ENCODE measurements around the gene SCFD2.

Gene SCFD2

DNA sequence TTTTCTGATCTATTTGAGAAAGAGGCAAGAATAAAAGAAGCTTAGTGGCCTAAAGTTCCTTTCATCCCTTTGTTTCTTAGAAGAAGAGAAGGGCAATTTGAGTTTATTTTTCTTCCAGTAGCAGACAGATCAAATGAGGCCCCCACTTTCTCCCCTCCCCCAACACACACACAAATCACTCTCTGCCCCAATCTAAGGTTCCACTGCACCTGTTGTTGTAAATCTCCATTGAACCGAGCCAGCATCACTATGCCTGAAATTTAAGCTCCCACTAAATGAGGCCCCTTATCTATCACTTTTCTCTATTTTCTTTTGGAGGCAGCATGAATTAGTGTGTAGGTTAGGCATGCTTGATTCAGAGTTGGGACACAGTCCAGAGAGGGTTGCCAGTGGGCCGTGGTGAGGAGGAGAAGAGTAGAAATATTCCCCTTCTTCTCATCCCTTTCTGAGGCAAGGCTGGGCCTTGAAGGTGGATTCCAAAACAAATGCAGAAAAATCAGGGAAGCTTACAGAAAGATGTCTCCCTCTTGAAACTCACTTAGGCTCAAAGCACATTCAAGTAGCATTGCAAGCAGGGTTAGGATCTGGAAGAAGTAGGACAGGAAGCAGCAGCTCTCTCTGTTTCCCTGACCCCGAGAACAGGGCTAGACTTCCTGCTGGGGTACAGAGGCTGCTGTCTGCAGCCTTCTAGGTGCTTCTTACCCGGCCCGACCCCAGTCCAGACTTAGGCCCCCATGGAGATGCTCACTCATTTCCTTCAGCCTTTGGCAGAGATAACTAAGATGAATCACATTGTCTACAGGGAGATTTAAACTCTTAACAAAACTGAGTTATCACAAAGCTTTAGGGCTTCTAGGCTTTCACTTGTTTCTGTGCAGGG lies 433.0 kb downstream of the SCFD2 start:
- no peak for DNase-seq

DNA sequence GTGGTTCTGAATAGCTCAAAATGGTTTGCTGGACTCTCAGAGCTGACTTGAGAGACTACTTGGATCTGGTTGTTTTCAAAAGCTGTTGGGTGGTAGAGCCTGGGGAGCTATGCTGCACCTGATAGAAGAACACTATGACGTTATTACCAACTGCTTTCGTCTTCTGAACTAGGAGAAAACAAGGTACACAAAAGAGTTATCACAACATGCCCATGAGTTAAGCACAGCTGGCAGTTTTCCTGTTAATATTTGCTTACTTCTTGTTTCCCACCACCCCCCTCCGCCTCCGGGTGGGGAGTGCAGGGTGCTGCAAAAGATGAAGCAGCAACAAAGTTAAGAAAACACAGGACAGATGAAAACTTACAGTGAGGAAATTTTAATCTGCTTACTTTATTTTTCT lies 434.6 kb downstream of the SCFD2 start:
- no peaks in the 10 kb centered on the region for H3K36me3 ChIP-seq (ENCODE audit: control insufficient read depth, insufficient read depth, low read length)
- no peak for DNase-seq
- H3K4me3 ChIP-seq (ENCODE audit: insufficient read depth, low read depth, low read length, poor library complexity, severe bottlenecking) = no peak overlapping the region
- no peak overlapping the region for H3K27ac ChIP-seq (ENCODE audit: insufficient read depth, low read length, poor library complexity, severe bottlenecking)
- no peaks in the 10 kb centered on the region for H3K27me3 ChIP-seq (replicated peaks; ENCODE audit: control insufficient read depth, insufficient read depth, low read length, poor library complexity, severe bottlenecking)
- no peaks in the 10 kb centered on the region for H3K4me1 ChIP-seq (ENCODE audit: control insufficient read depth, insufficient read depth, low read length, poor library complexity, severe bottlenecking)
- no peaks in the 10 kb centered on the region for H3K9me3 ChIP-seq (ENCODE audit: control insufficient read depth, low read length)

More for the DNA sequence above, 433.0 kb downstream of the SCFD2 start:
- Histone ChIP-seq H3K4me3 (ENCODE audit: insufficient read depth, low read depth, low read length, poor library complexity, severe bottlenecking) (no peak overlapping the region), H3K4me1 (ENCODE audit: control insufficient read depth, insufficient read depth, low read length, poor library complexity, severe bottlenecking) (no peaks in the 10 kb centered on the region), H3K9me3 (ENCODE audit: control insufficient read depth, low read length) (no peaks in the 10 kb centered on the region), H3K27ac (ENCODE audit: insufficient read depth, low read length, poor library complexity, severe bottlenecking) (no peak overlapping the region), H3K36me3 (ENCODE audit: control insufficient read depth, insufficient read depth, low read length) (no peaks in the 10 kb centered on the region), H3K27me3 (replicated peaks; ENCODE audit: control insufficient read depth, insufficient read depth, low read length, poor library complexity, severe bottlenecking) (no peaks in the 10 kb centered on the region)

DNA sequence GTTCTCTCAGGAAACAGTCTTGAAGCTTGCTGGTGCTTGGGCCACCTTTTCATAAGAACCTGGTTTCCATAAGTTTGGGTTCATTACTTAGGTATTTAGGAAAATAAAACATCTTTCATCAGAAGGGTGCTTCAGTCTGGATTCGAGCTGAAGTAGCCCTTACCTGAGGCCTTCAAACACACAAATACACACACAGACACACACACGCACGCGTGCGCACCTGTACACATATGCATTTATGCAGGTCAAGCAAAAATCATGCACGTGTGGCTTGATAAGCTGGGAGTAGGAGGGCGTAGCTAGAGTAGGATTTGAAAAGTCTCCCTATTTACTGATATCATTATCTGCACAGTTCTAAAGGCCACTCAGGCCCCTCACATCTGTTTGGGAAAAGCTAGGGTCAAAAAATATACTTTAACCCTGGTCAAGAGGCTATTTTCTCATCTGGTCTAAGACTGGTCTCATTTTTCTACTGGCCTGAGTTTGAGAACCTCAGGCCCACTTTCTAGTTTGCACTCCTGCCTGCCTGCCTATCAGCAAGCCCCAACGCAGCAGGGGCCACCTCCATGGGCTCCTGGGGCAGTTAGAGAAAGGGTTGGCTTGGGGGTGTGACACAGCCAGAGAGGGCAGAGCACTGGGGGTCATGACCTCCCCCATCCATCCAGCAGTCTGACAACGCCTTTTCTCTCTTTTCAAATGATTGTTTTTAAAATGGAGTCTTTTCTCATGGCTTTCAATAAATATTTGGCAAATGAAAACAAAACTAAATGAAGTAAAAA lies 439.5 kb downstream of the SCFD2 start:
- Histone ChIP-seq H3K27me3 (replicated peaks; ENCODE audit: control insufficient read depth, insufficient read depth, low read length, poor library complexity, severe bottlenecking) (no peaks in the 10 kb centered on the region), H3K9me3 (ENCODE audit: control insufficient read depth, low read length) (no peaks in the 10 kb centered on the region), H3K36me3 (ENCODE audit: control insufficient read depth, insufficient read depth, low read length) (no peaks in the 10 kb centered on the region), H3K4me1 (ENCODE audit: control insufficient read depth, insufficient read depth, low read length, poor library complexity, severe bottlenecking) (no peaks in the 10 kb centered on the region), H3K27ac (ENCODE audit: insufficient read depth, low read length, poor library complexity, severe bottlenecking) (no peak overlapping the region), H3K4me3 (ENCODE audit: insufficient read depth, low read depth, low read length, poor library complexity, severe bottlenecking) (no peak overlapping the region)
- no peak for DNase-seq

DNA sequence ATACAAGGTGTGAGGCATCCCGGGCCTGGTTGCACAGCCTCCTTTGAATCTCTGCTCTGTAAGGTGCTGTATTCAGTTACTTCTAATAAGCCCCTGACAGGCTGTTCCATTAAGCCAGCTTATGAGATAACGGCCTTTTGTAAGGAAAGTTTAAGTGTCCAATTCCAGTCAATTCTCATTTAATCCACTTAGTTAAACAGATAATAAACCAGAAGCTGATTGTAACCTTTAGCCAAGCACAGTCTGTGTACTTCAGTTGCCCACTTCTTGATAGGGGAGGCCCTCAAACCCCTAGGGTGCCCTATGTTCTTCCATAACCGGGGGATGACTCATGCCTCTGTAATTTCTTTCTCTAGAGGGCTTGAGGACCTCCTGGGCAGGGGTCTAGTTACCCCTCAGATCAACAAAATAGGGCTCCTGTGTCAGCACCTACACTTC lies 440.3 kb downstream of the SCFD2 start:
- Histone ChIP-seq H3K27ac (ENCODE audit: insufficient read depth, low read length, poor library complexity, severe bottlenecking) (no peak overlapping the region), H3K27me3 (replicated peaks; ENCODE audit: control insufficient read depth, insufficient read depth, low read length, poor library complexity, severe bottlenecking) (no peaks in the 10 kb centered on the region), H3K4me3 (ENCODE audit: insufficient read depth, low read depth, low read length, poor library complexity, severe bottlenecking) (no peak overlapping the region), H3K36me3 (ENCODE audit: control insufficient read depth, insufficient read depth, low read length) (no peaks in the 10 kb centered on the region), H3K4me1 (ENCODE audit: control insufficient read depth, insufficient read depth, low read length, poor library complexity, severe bottlenecking) (no peaks in the 10 kb centered on the region), H3K9me3 (ENCODE audit: control insufficient read depth, low read length) (no peaks in the 10 kb centered on the region)
- DNase-seq = no peak

DNA sequence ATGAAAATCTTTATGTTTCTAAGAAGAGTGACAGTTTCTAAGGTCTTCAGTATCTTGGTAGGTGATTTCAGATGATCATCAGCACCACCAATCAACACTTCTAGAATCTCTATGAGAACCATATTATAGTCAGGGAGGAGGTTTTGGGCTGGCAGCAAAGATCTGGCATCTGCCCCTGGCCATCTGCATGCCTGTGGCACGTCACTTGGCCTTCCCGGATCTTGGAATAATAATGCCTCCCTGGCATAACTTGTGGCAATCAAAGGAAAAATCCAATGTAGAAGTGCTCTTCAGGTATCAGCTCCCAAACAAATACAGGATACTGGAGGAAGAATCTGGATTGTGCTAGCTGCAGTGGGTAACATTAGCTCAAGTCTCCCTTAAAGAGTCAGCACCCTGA lies 446.4 kb downstream of the SCFD2 start:
- DNase-seq = no peak
- no peak overlapping the region for H3K27ac ChIP-seq (ENCODE audit: insufficient read depth, low read length, poor library complexity, severe bottlenecking)
- H3K27me3 ChIP-seq (replicated peaks; ENCODE audit: control insufficient read depth, insufficient read depth, low read length, poor library complexity, severe bottlenecking) = no peaks in the 10 kb centered on the region
- H3K9me3 ChIP-seq (ENCODE audit: control insufficient read depth, low read length) = no peaks in the 10 kb centered on the region
- no peaks in the 10 kb centered on the region for H3K4me1 ChIP-seq (ENCODE audit: control insufficient read depth, insufficient read depth, low read length, poor library complexity, severe bottlenecking)
- no peak overlapping the region for H3K4me3 ChIP-seq (ENCODE audit: insufficient read depth, low read depth, low read length, poor library complexity, severe bottlenecking)
- H3K36me3 ChIP-seq (ENCODE audit: control insufficient read depth, insufficient read depth, low read length) = no peaks in the 10 kb centered on the region

DNA sequence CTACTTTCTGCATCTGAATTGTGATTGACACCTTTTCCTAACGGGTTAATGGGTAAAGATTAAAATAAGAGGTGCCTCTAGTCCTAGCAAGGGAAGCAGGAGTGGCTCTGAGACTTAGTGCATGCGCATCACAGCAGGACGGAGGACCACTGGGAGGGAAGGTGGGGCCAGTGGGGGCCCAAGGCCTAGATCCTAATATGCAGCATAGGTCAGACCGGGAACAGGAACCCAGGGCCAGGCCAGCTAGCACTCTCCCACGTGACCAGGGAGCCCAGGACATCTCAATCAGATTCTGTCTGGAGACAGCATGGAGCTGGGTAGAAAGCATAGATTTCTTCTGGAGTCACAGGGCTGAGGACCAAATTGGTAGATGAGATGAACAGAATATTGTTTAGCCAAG lies 448.0 kb downstream of the SCFD2 start:
- H3K36me3 ChIP-seq (ENCODE audit: control insufficient read depth, insufficient read depth, low read length) = no peaks in the 10 kb centered on the region
- no peak overlapping the region for H3K27ac ChIP-seq (ENCODE audit: insufficient read depth, low read length, poor library complexity, severe bottlenecking)
- DNase-seq = no peak
- no peak overlapping the region for H3K4me3 ChIP-seq (ENCODE audit: insufficient read depth, low read depth, low read length, poor library complexity, severe bottlenecking)
- no peaks in the 10 kb centered on the region for H3K9me3 ChIP-seq (ENCODE audit: control insufficient read depth, low read length)
- H3K4me1 ChIP-seq (ENCODE audit: control insufficient read depth, insufficient read depth, low read length, poor library complexity, severe bottlenecking) = no peaks in the 10 kb centered on the region
- H3K27me3 ChIP-seq (replicated peaks; ENCODE audit: control insufficient read depth, insufficient read depth, low read length, poor library complexity, severe bottlenecking) = no peaks in the 10 kb centered on the region

DNA sequence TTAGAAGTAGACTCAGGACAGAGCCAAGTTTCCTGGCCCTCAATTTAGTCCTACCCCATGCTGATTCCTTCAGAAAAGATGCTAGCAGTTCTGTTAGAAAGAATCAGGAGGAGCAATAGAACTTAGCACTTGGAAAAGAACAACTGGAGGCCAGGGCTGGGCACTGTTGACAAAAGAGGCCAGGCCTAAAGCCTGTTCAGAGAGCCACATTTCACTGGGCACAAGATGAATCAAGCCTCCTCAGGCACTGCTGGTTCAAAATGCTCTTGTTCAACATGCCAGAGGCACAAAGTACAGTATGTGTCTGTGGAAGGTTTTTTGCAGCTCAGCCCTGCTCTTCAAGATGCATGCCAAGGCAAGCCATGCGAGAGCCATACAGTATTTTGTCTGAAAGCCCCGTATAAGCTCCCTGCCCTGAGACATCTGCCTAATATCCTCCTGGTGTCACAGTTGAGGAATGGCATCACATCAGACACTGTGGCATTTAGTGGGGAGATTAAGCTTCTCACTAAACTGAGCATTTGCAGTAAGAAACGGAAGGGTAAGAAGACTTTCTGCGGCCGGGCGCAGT lies 450.0 kb downstream of the SCFD2 start:
- no peaks in the 10 kb centered on the region for H3K9me3 ChIP-seq (ENCODE audit: control insufficient read depth, low read length)
- no peaks in the 10 kb centered on the region for H3K4me1 ChIP-seq (ENCODE audit: control insufficient read depth, insufficient read depth, low read length, poor library complexity, severe bottlenecking)
- H3K27ac ChIP-seq (ENCODE audit: insufficient read depth, low read length, poor library complexity, severe bottlenecking) = no peak overlapping the region
- no peak overlapping the region for H3K4me3 ChIP-seq (ENCODE audit: insufficient read depth, low read depth, low read length, poor library complexity, severe bottlenecking)
- no peaks in the 10 kb centered on the region for H3K36me3 ChIP-seq (ENCODE audit: control insufficient read depth, insufficient read depth, low read length)
- H3K27me3 ChIP-seq (replicated peaks; ENCODE audit: control insufficient read depth, insufficient read depth, low read length, poor library complexity, severe bottlenecking) = no peaks in the 10 kb centered on the region
- DNase-seq = no peak

DNA sequence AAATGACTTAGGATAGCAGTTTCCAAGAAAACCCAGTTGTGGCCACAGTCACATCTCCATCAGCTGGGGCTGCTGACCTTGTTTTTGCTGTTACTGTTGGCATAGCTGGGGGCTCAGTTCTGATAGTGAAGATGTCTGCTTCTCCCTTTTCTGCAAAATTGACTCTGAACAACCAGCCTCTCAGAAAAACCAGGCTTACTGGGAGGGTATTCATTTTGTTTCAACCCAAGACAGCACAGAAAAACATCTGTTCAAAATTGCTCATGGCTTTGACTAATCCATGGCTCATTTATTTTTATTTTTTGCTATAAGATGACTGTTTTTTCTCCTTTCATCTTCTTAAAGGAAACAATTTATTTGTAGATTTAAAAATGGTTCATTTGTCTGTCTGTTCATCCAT lies 450.7 kb downstream of the SCFD2 start:
- no peaks in the 10 kb centered on the region for H3K36me3 ChIP-seq (ENCODE audit: control insufficient read depth, insufficient read depth, low read length)
- no peaks in the 10 kb centered on the region for H3K9me3 ChIP-seq (ENCODE audit: control insufficient read depth, low read length)
- H3K27me3 ChIP-seq (replicated peaks; ENCODE audit: control insufficient read depth, insufficient read depth, low read length, poor library complexity, severe bottlenecking) = no peaks in the 10 kb centered on the region
- DNase-seq = no peak
- H3K27ac ChIP-seq (ENCODE audit: insufficient read depth, low read length, poor library complexity, severe bottlenecking) = no peak overlapping the region
- no peak overlapping the region for H3K4me3 ChIP-seq (ENCODE audit: insufficient read depth, low read depth, low read length, poor library complexity, severe bottlenecking)
- no peaks in the 10 kb centered on the region for H3K4me1 ChIP-seq (ENCODE audit: control insufficient read depth, insufficient read depth, low read length, poor library complexity, severe bottlenecking)

DNA sequence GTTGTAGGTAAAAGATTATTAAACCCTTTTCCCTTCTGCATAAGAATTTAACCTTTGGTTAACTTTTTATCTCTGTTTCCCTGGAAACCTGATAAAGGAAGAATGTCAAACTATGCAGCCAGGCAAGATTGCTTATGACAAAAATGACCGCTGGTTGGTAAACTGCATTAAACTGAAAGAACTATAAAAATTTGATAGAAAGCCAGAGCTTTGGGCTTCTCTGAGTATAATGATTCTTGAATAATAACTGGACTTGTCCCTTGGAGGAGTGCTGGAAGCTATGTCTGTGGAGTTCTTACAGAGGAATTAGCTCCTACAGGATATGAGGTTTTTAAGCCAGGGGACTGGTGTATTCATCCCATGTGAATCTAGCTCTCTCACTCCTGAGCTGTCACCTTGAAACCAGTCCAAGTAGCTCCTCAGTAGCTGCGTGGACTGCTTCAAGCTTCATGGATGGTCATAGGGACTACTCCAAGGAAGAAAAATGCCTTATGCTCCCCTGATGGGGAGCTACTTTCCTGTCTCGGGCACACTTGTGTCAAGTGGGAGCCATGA lies 451.7 kb downstream of the SCFD2 start:
- no peaks in the 10 kb centered on the region for H3K9me3 ChIP-seq (ENCODE audit: control insufficient read depth, low read length)
- no peaks in the 10 kb centered on the region for H3K27me3 ChIP-seq (replicated peaks; ENCODE audit: control insufficient read depth, insufficient read depth, low read length, poor library complexity, severe bottlenecking)
- H3K4me1 ChIP-seq (ENCODE audit: control insufficient read depth, insufficient read depth, low read length, poor library complexity, severe bottlenecking) = no peaks in the 10 kb centered on the region
- no peak overlapping the region for H3K27ac ChIP-seq (ENCODE audit: insufficient read depth, low read length, poor library complexity, severe bottlenecking)
- no peaks in the 10 kb centered on the region for H3K36me3 ChIP-seq (ENCODE audit: control insufficient read depth, insufficient read depth, low read length)
- no peak for DNase-seq
- no peak overlapping the region for H3K4me3 ChIP-seq (ENCODE audit: insufficient read depth, low read depth, low read length, poor library complexity, severe bottlenecking)
